Hepatocyte (in vitro differentiated cells): ENCODE data around the gene STRN.

Experiments
- CTCF ChIP-seq: fragments of 200-600 bp; sonication (generic); IDR thresholded peaks from 2 replicates; pipeline ENCODE4 v1.5.1; 2016; ENCODE audit warnings: antibody characterized with exemption, mild to moderate bottlenecking; ENCODE audit not compliant: poor library complexity
- EZH2 ChIP-seq: fragments of 200-600 bp; sonication (generic); IDR thresholded peaks from 2 replicates; pipeline ENCODE4 v1.6.1; 2016; ENCODE audit warnings: antibody characterized with exemption, mild to moderate bottlenecking, borderline replicate concordance
- EZH2phosphoT487 ChIP-seq: fragments of 200-600 bp; sonication (generic); IDR thresholded peaks from one replicate; pipeline ENCODE4 v1.6.1; 2018; ENCODE audit warnings: antibody characterized with exemption, mild to moderate bottlenecking, low read depth, moderate library complexity; ENCODE audit not compliant: unreplicated experiment, severe bottlenecking

- TF ChIP-seq CTCF (no peak), EZH2 (no peak), EZH2phosphoT487 (no peak)
Observed at GRCh38 chr2:36801088-36801487, 165.2 kb downstream of the STRN start.
